ENCODE data around the gene UNC93B1.

Gene UNC93B1

GRCh38 chr11:68003846-68004550 lies at the start of gene UNC93B1:
Gene UNC93B1 (minus strand): TSS chr11:68004097. CDS start chr11:68004043, 54 bp downstream.
- DNase-seq, result peak; percentile 85

GRCh38 chr11:68053117-68053516 lies 49.2 kb upstream of the UNC93B1 start:
- no peak for DNase-seq

- DNase-seq, result no peak
These were observed 48.4 kb upstream of the UNC93B1 start for GRCh38 chr11:68052137-68052873.

- no peak for DNase-seq
These were observed 47.6 kb upstream of the UNC93B1 start for GRCh38 chr11:68051191-68052136.

GRCh38 chr11:68050371-68050841 lies 46.5 kb upstream of the UNC93B1 start:
- DNase-seq, result no peak

- no peak for DNase-seq
These were observed 45.8 kb upstream of the UNC93B1 start for GRCh38 chr11:68049509-68050370.

GRCh38 chr11:68048681-68049508 lies 45.0 kb upstream of the UNC93B1 start:
- DNase-seq, result no peak

GRCh38 chr11:68047437-68048290 lies 43.8 kb upstream of the UNC93B1 start:
- DNase-seq, result no peak

- no peak for DNase-seq
These were observed 41.0 kb upstream of the UNC93B1 start for GRCh38 chr11:68044898-68045351.

- no peak for DNase-seq
These were observed 40.4 kb upstream of the UNC93B1 start for GRCh38 chr11:68044145-68044813.

GRCh38 chr11:68043349-68044144 lies 39.6 kb upstream of the UNC93B1 start:
- no peak for DNase-seq

GRCh38 chr11:68043029-68043348 lies 39.1 kb upstream of the UNC93B1 start:
- no peak for DNase-seq

GRCh38 chr11:68042219-68043028 lies 38.5 kb upstream of the UNC93B1 start:
- no peak for DNase-seq

GRCh38 chr11:68041617-68042218 lies 37.8 kb upstream of the UNC93B1 start:
- no peak for DNase-seq

GRCh38 chr11:68040957-68041591 lies 37.2 kb upstream of the UNC93B1 start:
- DNase-seq, result no peak

- DNase-seq, result peak; percentile 48
These were observed 36.4 kb upstream of the UNC93B1 start for GRCh38 chr11:68040101-68040956.
